Stimulated activated CD8-positive, alpha-beta memory T cell treated with anti-CD3 and anti-CD28 coated beads, Interleukin-7, amount 100 ng/mL, for 1 hour (primary cell): ENCODE data around the gene FXYD2.

Experiments used
- DNase-seq, 2 donors: peaks; one replicate each; pipeline ENCODE4 v3.0.0-alpha.2; 2020; ENCODE audit warnings: low read depth in 2 of 2

Gene FXYD2

GRCh38 chr11:117835576-117835975 is 11.0 kb upstream of the FXYD2 start:
- DNase-seq: no peak

GRCh38 chr11:117834838-117835443 is 10.4 kb upstream of the FXYD2 start:
- no peak for DNase-seq

GRCh38 chr11:117834068-117834810 is 9.7 kb upstream of the FXYD2 start:
- DNase-seq: no peak

- no peak for DNase-seq
Observed at GRCh38 chr11:117833401-117833891, 8.9 kb upstream of the FXYD2 start.

- DNase-seq: no peak
Observed at GRCh38 chr11:117832511-117832910, 8.0 kb upstream of the FXYD2 start.

- no peak for DNase-seq
Observed at GRCh38 chr11:117831661-117832415, 7.3 kb upstream of the FXYD2 start.

GRCh38 chr11:117830674-117831351 is 6.3 kb upstream of the FXYD2 start:
- DNase-seq: no peak

GRCh38 chr11:117830072-117830471 is 5.5 kb upstream of the FXYD2 start:
- no peak for DNase-seq

- no peak for DNase-seq
Observed at GRCh38 chr11:117829369-117829725, 4.8 kb upstream of the FXYD2 start.

- peak; percentile 79 to 87 for DNase-seq
Observed at GRCh38 chr11:117828611-117829368, 4.2 kb upstream of the FXYD2 start.

GRCh38 chr11:117827521-117828511 is 3.3 kb upstream of the FXYD2 start:
- no peak for DNase-seq

- no peak for DNase-seq
Observed at GRCh38 chr11:117826832-117827231, 2.3 kb upstream of the FXYD2 start.

GRCh38 chr11:117826190-117826570 is 1.6 kb upstream of the FXYD2 start:
- no peak for DNase-seq

- no peak for DNase-seq
Observed at GRCh38 chr11:117825538-117826189, 1.1 kb upstream of the FXYD2 start.

- no peak for DNase-seq
Observed at GRCh38 chr11:117823946-117824420, 561 bp downstream of the FXYD2 start.

GRCh38 chr11:117823294-117823945 is 1.1 kb downstream of the FXYD2 start:
- no peak for DNase-seq

- DNase-seq: no peak
Observed at GRCh38 chr11:117822074-117823033, 2.2 kb downstream of the FXYD2 start.

- DNase-seq: no peak
Observed at GRCh38 chr11:117821431-117821830, 3.1 kb downstream of the FXYD2 start.
